Endothelial cell of umbilical vein (primary cell): Measurements from ENCODE around the gene MOK. TPM values are rescaled to one million over a fixed set of nuclear protein-coding genes. Genes with fewer than 3 reads are reported as not detected.

Experiments
- BruUV-seq: library from RNA; stranded (reverse); fragments of 400-500 nt; replicated peaks from 2 replicates; lab custom pipeline; 2021; lab: Mats Ljungman, UMichigan
- CTCF ChIA-PET: fragments of 300-600, 350-600 bp; sonication (Branson Sonifier 250); formaldehyde crosslinking; loops from one replicate; lab custom pipeline; 2021; ENCODE audit warnings: antibody characterized with exemption, inconsistent platforms; lab: Charles Lee
- POLR2A ChIA-PET: fragments of 300-600, 350-600 bp; sonication (Branson Sonifier 250); formaldehyde crosslinking; loops from one replicate; lab custom pipeline; 2021; ENCODE audit warnings: antibody characterized with exemption, inconsistent platforms; lab: Charles Lee
- DNase-seq: peaks from one replicate; pipeline ENCODE4 v3.0.0-alpha.2; 2011; ENCODE audit warnings: low read depth, low spot score
- FAIRE-seq: peaks from 2 replicates; lab custom pipeline; 2011; peaks lifted over from hg19 to GRCh38; lab: Jason Lieb, UNC
- H2AFZ ChIP-seq: 2 replicates; pipeline ENCODE4 v1.6.0; 2012; ENCODE audit warnings: low read depth, low read length, control low read depth, inconsistent platforms
- H3K27ac ChIP-seq: 2 replicates; pipeline ENCODE4 v1.5.1; 2011; ENCODE audit warnings: low read depth, mild to moderate bottlenecking, control low read depth, low read length, moderate library complexity; ENCODE audit not compliant: insufficient read depth
- H3K27me3 ChIP-seq, 2 experiments: 2 replicates each; pipeline versions ENCODE4 v1.6.0 to v1.6.1; 2011; ENCODE audit warnings: low read length in 2 of 2, mixed read lengths in 1 of 2; ENCODE audit not compliant: control insufficient read depth in 2 of 2, insufficient read depth in 2 of 2
- H3K36me3 ChIP-seq, 2 experiments: 2 replicates in 1 of 2; 3 replicates in 1 of 2; pipeline ENCODE4 v1.5.1; 2011; ENCODE audit warnings: low read length in 2 of 2, mild to moderate bottlenecking in 1 of 2, moderate library complexity in 1 of 2; ENCODE audit not compliant: control insufficient read depth in 2 of 2, insufficient read depth in 2 of 2; ENCODE audit errors: extremely low read depth in 1 of 2
- H3K4me1 ChIP-seq: 3 replicates; pipeline ENCODE4 v1.5.1; 2011; ENCODE audit warnings: mild to moderate bottlenecking, low read length; ENCODE audit not compliant: control insufficient read depth, insufficient read depth; ENCODE audit errors: extremely low read depth
- H3K4me2 ChIP-seq: 2 replicates; pipeline ENCODE4 v1.6.1; 2011; ENCODE audit warnings: low read length, control low read depth, mixed read lengths; ENCODE audit not compliant: insufficient read depth
- H3K4me3 ChIP-seq, 3 experiments: fragments of 200-600 bp in 1 of 3; sonication (generic), shearing (Covaris generic) in 1 of 3; replicated peaks in 1 of 3; 2 replicates each; pipeline ENCODE4 v1.5.1; 2011 to 2016; ENCODE audit warnings: control low read depth in 3 of 3, low read length in 3 of 3, mild to moderate bottlenecking in 2 of 3, inconsistent platforms in 1 of 3, low read depth in 1 of 3, moderate library complexity in 1 of 3; ENCODE audit not compliant: insufficient read depth in 1 of 3
- H3K79me2 ChIP-seq: 2 replicates; pipeline ENCODE4 v1.6.0; 2012; ENCODE audit warnings: low read length, inconsistent platforms; ENCODE audit not compliant: control insufficient read depth, insufficient read depth
- H3K9ac ChIP-seq: replicated peaks from 2 replicates; pipeline ENCODE3; 2011; ENCODE audit warnings: low read length, control low read depth; ENCODE audit not compliant: insufficient read depth; ENCODE audit errors: extremely low read depth
- H3K9me1 ChIP-seq: replicated peaks from 3 replicates; pipeline ENCODE4 v1.6.0; 2011; ENCODE audit warnings: mild to moderate bottlenecking, low read length; ENCODE audit not compliant: control insufficient read depth, insufficient read depth; ENCODE audit errors: extremely low read depth
- H3K9me3 ChIP-seq: replicated peaks from 2 replicates; pipeline ENCODE4 v1.5.1; 2012; ENCODE audit warnings: low read length, inconsistent platforms; ENCODE audit not compliant: control insufficient read depth, insufficient read depth
- H4K20me1 ChIP-seq: replicated peaks from 2 replicates; pipeline ENCODE3; 2011; ENCODE audit warnings: mild to moderate bottlenecking, low read length; ENCODE audit not compliant: control insufficient read depth, insufficient read depth; ENCODE audit errors: extremely low read depth
- EZH2 ChIP-seq: IDR thresholded peaks from 2 replicates; pipeline ENCODE4 v1.6.1; 2012; ENCODE audit warnings: borderline replicate concordance, low read depth, mild to moderate bottlenecking, moderate library complexity, low read length, inconsistent platforms; ENCODE audit not compliant: severe bottlenecking
- FOS ChIP-seq: IDR thresholded peaks from 2 replicates; pipeline ENCODE4 v1.6.1; 2011; ENCODE audit warnings: mild to moderate bottlenecking, low read length, moderate library complexity, borderline replicate concordance; ENCODE audit not compliant: insufficient read depth
- GATA2 ChIP-seq: IDR thresholded peaks from 2 replicates; pipeline ENCODE4 v1.7.0; 2011; ENCODE audit warnings: low read depth, mild to moderate bottlenecking, moderate library complexity, mixed read lengths, low read length; ENCODE audit not compliant: insufficient read length, insufficient read depth
- JUN ChIP-seq: IDR thresholded peaks from 2 replicates; pipeline ENCODE4 v1.6.1; 2011; ENCODE audit warnings: borderline replicate concordance, low read depth; ENCODE audit not compliant: insufficient read length, insufficient read depth
- MYC ChIP-seq: IDR thresholded peaks from one replicate; pipeline ENCODE4 v1.6.1; 2011; ENCODE audit warnings: mild to moderate bottlenecking, low read depth, low read length
- POLR2A ChIP-seq: IDR thresholded peaks from 2 replicates; pipeline ENCODE4 v1.6.1; 2012; ENCODE audit warnings: low read depth, mild to moderate bottlenecking, control low read depth, low read length
- POLR2AphosphoS5 ChIP-seq: IDR thresholded peaks from 2 replicates; pipeline ENCODE4 v1.6.1; 2012; ENCODE audit warnings: low read depth, mild to moderate bottlenecking, control low read depth, low read length, moderate library complexity; ENCODE audit not compliant: insufficient read depth
- dilution Hi-C: fragments of 300-500 bp; cut with MboI; formaldehyde crosslinking; loops from one replicate; pipeline ENCODE4 v1.15.0; 2019; ENCODE audit warnings: low sequenced_read_pairs; ENCODE audit not compliant: extremely low pct_ligation_motif_present
- intact Hi-C: fragments of 100-400 bp; cut with micrococcal nuclease; formaldehyde crosslinking; loops from one replicate; pipeline ENCODE4 v1.10.0; 2022
- polyA plus RNA-seq, 4 experiments: library from polyadenylated mRNA; depleted of rRNA in 3 of 4; stranded (reverse) in 3 of 4; unstranded in 1 of 4; fragments of >200 nt; gene quantifications; 2 replicates each; pipeline versions ENCODE4 v1.2.1 to v1.2.3, GENCODE V29; 2011 to 2012; ENCODE audit warnings: missing spikeins in 1 of 4
- total RNA-seq: library from RNA; stranded (reverse); gene quantifications from 2 replicates; pipeline ENCODE4 v1.2.3, GENCODE V29; 2021
- TF ChIP-seq, protein P1 (sequence below), 2 donors: IDR thresholded peaks; 1 replicate in 1 of 2; 2 replicates in 1 of 2; pipeline ENCODE4 v1.5.1; 2011; ENCODE audit warnings: low read length in 2 of 2, mild to moderate bottlenecking in 2 of 2, moderate library complexity in 2 of 2, control low read depth in 1 of 2, inconsistent platforms in 1 of 2, low read depth in 1 of 2; ENCODE audit not compliant: insufficient read depth in 1 of 2; ENCODE audit errors: extremely low read depth in 1 of 2
- TF ChIP-seq, protein P2 (sequence below): IDR thresholded peaks from 2 replicates; pipeline ENCODE4 v1.6.1; 2011; ENCODE audit not compliant: insufficient read depth, insufficient read length

Gene MOK
- total and polyA plus RNA-seq, 2 donors (not counting 3 experiments of a cell fraction or from before 2014, with no cell fraction given) = 6.1 to 8.6 TPM

GRCh38 chr14:102342238-102342637 lies 37.3 kb upstream of the MOK start:
- no peaks in the 10 kb centered on the region for H3K9me3 ChIP-seq
- ChIA-PET POLR2A (no interaction called here), CTCF (interaction anchor here (1.2 kb wide), 1 partner anchor 25 kb away, joined by 3 read pairs; no protein-coding TSS in a partner anchor)

GRCh38 chr14:102341566-102341965 lies 36.6 kb upstream of the MOK start:
- Histone ChIP-seq H3K4me3 (no peak overlapping the region), H3K79me2 (no peaks in the 10 kb centered on the region), H3K27me3 (no peaks in the 10 kb centered on the region), H3K27ac (no peak overlapping the region), H2AFZ (no peak overlapping the region), H3K36me3 (peaks cover 3 to 27% of the 10 kb centered on the region in 2 experiments), H3K4me1 (no peaks in the 10 kb centered on the region), H3K9me3 (no peaks in the 10 kb centered on the region), H3K9ac (no peak overlapping the region), H3K4me2 (no peak overlapping the region), H4K20me1 (no peaks in the 10 kb centered on the region), H3K9me1 (no peaks in the 10 kb centered on the region)
- POLR2A ChIA-PET = no interaction called here
- no TSS peak for BruUV-seq
- DNase-seq = no peak
- TF ChIP-seq, protein P1, sequence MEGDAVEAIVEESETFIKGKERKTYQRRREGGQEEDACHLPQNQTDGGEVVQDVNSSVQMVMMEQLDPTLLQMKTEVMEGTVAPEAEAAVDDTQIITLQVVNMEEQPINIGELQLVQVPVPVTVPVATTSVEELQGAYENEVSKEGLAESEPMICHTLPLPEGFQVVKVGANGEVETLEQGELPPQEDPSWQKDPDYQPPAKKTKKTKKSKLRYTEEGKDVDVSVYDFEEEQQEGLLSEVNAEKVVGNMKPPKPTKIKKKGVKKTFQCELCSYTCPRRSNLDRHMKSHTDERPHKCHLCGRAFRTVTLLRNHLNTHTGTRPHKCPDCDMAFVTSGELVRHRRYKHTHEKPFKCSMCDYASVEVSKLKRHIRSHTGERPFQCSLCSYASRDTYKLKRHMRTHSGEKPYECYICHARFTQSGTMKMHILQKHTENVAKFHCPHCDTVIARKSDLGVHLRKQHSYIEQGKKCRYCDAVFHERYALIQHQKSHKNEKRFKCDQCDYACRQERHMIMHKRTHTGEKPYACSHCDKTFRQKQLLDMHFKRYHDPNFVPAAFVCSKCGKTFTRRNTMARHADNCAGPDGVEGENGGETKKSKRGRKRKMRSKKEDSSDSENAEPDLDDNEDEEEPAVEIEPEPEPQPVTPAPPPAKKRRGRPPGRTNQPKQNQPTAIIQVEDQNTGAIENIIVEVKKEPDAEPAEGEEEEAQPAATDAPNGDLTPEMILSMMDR (IDR thresholded peaks at IDR 0.05; ENCODE audit: extremely low read depth in 1 of 2, insufficient read depth in 1 of 2, low read depth in 1 of 2, low read length in 2 of 2) = no peak
- TF ChIP-seq, protein P2, sequence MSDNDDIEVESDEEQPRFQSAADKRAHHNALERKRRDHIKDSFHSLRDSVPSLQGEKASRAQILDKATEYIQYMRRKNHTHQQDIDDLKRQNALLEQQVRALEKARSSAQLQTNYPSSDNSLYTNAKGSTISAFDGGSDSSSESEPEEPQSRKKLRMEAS = no peak
- TF ChIP-seq POLR2AphosphoS5 = no peak
- no peak for TF ChIP-seq EZH2
- TF ChIP-seq JUN = no peak
- no peak for TF ChIP-seq GATA2
- TF ChIP-seq POLR2A = no peak
- TF ChIP-seq FOS = no peak
- no peak for TF ChIP-seq MYC
- FAIRE-seq = no peak
- intact Hi-C loops = no loop called here
- CTCF ChIA-PET = interaction anchor here (1.2 kb wide), 1 partner anchor 25 kb away, joined by 3 read pairs; no protein-coding TSS in a partner anchor
- dilution Hi-C loops = no loop called here

More at GRCh38 chr14:102342238-102342637, 37.3 kb upstream of the MOK start:
- Histone ChIP-seq H3K9me1 (no peaks in the 10 kb centered on the region), H3K4me2 (no peak overlapping the region), H3K79me2 (no peaks in the 10 kb centered on the region), H3K4me1 (no peaks in the 10 kb centered on the region), H3K27me3 (no peaks in the 10 kb centered on the region), H4K20me1 (no peaks in the 10 kb centered on the region), H3K4me3 (no peak overlapping the region), H2AFZ (no peak overlapping the region), H3K9ac (no peak overlapping the region), H3K27ac (no peak overlapping the region), H3K36me3 (peaks cover 3 to 27% of the 10 kb centered on the region in 2 experiments)
- TF ChIP-seq FOS (no peak), EZH2 (no peak), POLR2AphosphoS5 (no peak), MYC (no peak), GATA2 (no peak), JUN (no peak)
- TF ChIP-seq, protein P2 = no peak
- BruUV-seq = no TSS peak
- no peak for FAIRE-seq
- dilution Hi-C loops = no loop called here
- no peak for DNase-seq
- intact Hi-C loops = no loop called here
